Testis (tissue), 2 donors: Measurements from ENCODE around the gene SLC9A3.

Source experiments
- CTCF ChIP-seq, 3 experiments: fragments of 450-650 bp in 2 of 3; fragments of 200-600 bp in 1 of 3; sonication (generic) in 1 of 3; IDR thresholded peaks; one replicate each; pipeline ENCODE4 v1.5.1; 2016 to 2019; ENCODE audit warnings: antibody characterized with exemption in 3 of 3, mild to moderate bottlenecking in 2 of 3, moderate library complexity in 1 of 3
- POLR2A ChIP-seq: fragments of 450-650 bp; IDR thresholded peaks from one replicate; pipeline ENCODE4 v1.6.1; 2017; ENCODE audit warnings: antibody characterized with exemption, mild to moderate bottlenecking, moderate library complexity

DNA sequence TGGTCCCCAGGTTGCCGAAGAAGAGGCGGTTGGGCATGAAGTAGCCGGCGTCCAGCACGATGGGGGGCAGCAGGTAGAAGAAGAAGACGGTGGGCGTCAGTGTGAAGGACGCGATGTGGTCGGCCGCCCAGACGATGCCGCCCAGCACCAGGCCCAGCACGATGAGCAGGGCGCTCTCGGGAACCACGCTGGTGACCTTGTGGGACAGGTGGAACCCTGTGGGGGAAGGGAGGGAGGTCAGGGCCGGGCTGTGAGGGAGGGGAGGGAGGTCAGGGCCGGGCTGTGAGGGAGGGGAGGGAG is 32.4 kb downstream of the SLC9A3 start:
- TF ChIP-seq POLR2A (no peak), CTCF (IDR thresholded peaks at IDR 0.05) (no peak)
